ENCODE data around the gene SEL1L2. TPM values are rescaled to one million over a fixed set of nuclear protein-coding genes. Genes with fewer than 3 reads are reported as not detected.
A peak's percentile ranks its signal among the peaks of the same experiment; 100 is the strongest.

SEL1L2 gene
- total and polyA plus RNA-seq, 9 donors = 0.73 to 9.3 (median 3.8) TPM; not detected in 3

DNA sequence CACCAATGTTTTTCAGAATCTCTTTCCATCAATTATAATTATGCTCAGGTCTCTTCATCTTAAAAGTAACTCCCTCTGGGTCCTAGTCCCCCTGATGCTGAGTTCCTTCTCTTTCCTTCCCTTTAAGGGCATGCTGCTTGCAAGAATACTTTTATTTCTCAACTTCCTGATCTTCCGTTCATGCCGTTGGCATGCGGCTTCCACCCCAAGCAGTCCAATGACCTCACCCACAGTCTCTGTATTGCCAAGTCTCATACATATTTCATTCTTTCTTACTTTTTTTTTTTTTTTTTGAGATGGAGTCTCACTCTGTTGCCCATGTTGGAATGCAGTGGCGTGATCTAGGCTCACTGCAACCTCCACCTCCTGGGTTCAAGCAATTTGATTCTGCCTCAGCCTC lies 122.1 kb downstream of the SEL1L2 start:
- H3K27ac ChIP-seq = no peak overlapping the region
- no peaks in the 10 kb centered on the region for H3K27me3 ChIP-seq
- TF ChIP-seq POLR2A (IDR thresholded peaks at IDR 0.05) (no peak), EP300 (IDR thresholded peaks at IDR 0.05) (no peak)
- TF ChIP-seq, protein P1, sequence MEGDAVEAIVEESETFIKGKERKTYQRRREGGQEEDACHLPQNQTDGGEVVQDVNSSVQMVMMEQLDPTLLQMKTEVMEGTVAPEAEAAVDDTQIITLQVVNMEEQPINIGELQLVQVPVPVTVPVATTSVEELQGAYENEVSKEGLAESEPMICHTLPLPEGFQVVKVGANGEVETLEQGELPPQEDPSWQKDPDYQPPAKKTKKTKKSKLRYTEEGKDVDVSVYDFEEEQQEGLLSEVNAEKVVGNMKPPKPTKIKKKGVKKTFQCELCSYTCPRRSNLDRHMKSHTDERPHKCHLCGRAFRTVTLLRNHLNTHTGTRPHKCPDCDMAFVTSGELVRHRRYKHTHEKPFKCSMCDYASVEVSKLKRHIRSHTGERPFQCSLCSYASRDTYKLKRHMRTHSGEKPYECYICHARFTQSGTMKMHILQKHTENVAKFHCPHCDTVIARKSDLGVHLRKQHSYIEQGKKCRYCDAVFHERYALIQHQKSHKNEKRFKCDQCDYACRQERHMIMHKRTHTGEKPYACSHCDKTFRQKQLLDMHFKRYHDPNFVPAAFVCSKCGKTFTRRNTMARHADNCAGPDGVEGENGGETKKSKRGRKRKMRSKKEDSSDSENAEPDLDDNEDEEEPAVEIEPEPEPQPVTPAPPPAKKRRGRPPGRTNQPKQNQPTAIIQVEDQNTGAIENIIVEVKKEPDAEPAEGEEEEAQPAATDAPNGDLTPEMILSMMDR (IDR thresholded peaks at IDR 0.05) = no peak
- H3K9me3 ChIP-seq = no peaks in the 10 kb centered on the region
- DNase-seq = no peak
- H3K4me3 ChIP-seq = no peak overlapping the region
- H3K4me1 ChIP-seq (ENCODE audit: insufficient read depth) = peaks cover 6% of the 10 kb centered on the region
- no peaks in the 10 kb centered on the region for H3K36me3 ChIP-seq
- WGBS, 3 donors = 62 to 74% (median 66%) methylated on average over 4 of the region's 4 CpGs
- intact Hi-C loops (cut with DNase I) = no loop called here

DNA sequence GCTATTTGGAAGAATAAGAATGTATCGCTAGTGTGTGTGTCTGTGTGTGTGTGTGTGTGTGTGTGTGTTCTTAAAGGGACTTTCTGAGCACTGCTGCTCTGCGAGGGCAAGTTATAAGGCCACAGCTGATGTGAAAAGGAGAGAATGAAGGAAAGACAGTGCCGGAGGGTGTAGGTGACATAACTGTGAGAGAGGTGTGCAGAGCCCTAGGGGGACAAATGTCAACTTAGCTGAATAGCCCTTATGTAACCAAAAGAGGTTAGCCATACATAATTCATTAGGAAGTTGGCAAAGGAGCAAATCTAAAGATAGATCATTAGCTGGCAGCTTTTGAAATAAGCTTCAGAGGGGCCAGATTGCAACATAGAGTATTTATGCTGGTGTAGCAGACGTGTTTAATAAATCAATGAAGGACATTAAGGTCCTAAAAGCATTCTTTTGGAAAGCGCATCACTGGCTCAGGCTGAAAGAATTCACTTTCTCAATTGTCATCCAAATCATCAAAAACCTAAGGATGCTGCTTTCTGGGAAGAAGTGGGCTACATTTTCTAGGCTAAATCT lies 124.5 kb downstream of the SEL1L2 start:
- intact Hi-C loops (cut with DNase I) = no loop called here
- Histone ChIP-seq H3K9me3 (no peaks in the 10 kb centered on the region), H3K27ac (no peak overlapping the region), H3K4me3 (no peak overlapping the region), H3K4me1 (ENCODE audit: insufficient read depth) (peaks cover 6% of the 10 kb centered on the region), H3K36me3 (no peaks in the 10 kb centered on the region), H3K27me3 (no peaks in the 10 kb centered on the region)
- DNase-seq = peak in 1 of 5 donors; percentile 18
- no peak for TF ChIP-seq EP300 (IDR thresholded peaks at IDR 0.05)
- TF ChIP-seq, protein P1 (IDR thresholded peaks at IDR 0.05) = no peak
- no peak for TF ChIP-seq POLR2A (IDR thresholded peaks at IDR 0.05)
- WGBS, 3 donors = 6 to 10% (median 7%) methylated on average over 5 of the region's 5 CpGs

DNA sequence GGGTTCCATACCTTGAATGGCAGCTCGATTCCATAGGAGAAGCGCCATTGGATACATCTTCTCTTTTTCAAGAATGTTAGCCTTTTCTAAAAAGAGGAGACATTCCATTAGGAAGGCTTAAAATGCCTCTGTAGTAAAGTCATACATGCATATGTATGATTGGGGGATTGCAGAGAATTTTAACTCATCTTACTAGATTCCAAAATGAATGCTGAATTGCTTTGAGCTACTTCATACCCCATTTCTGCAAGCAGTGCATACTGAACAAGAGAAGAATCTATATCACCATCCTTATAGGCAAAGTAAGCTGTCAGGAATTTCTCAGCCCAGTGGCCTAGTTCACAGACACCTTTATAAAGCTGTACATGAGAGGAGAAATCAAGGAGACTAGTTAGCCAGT lies 125.3 kb downstream of the SEL1L2 start:
- Histone ChIP-seq H3K9me3 (no peaks in the 10 kb centered on the region), H3K27me3 (no peaks in the 10 kb centered on the region), H3K36me3 (no peaks in the 10 kb centered on the region), H3K27ac (no peak overlapping the region), H3K4me1 (ENCODE audit: insufficient read depth) (peaks cover 2% of the 10 kb centered on the region), H3K4me3 (no peak overlapping the region)
- intact Hi-C loops (cut with DNase I) = no loop called here
- WGBS, 3 donors = 76 to 94% (median 90%) methylated on average over 2 of the region's 2 CpGs
- DNase-seq = no peak
- TF ChIP-seq POLR2A (IDR thresholded peaks at IDR 0.05) (no peak), EP300 (IDR thresholded peaks at IDR 0.05) (no peak)
- TF ChIP-seq, protein P1 (IDR thresholded peaks at IDR 0.05) = no peak

DNA sequence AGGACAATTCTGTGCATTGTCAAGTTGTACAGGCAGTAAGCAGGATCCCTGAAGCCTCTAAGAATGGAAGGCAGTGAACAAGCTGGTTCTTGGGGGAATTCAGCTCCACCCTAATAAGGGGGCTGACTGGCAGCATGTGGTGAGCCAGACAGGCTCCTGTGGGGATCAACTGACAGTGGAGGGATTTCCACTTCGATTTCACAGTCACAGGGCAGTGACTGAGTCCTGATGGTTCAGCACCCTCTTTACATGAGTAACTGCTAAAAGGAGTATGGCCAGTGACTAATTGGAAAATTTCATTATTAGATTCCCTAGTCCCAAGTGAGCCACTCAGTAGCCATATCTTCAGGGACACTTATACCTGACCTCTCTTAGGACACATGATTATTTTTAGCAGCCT lies 127.2 kb downstream of the SEL1L2 start:
- WGBS, 3 donors = 86 to 98% (median 93%) methylated on average over 1 of the region's 1 CpG
- Histone ChIP-seq H3K4me3 (no peak overlapping the region), H3K27me3 (no peaks in the 10 kb centered on the region), H3K9me3 (no peaks in the 10 kb centered on the region), H3K27ac (no peak overlapping the region), H3K4me1 (ENCODE audit: insufficient read depth) (peaks cover 2% of the 10 kb centered on the region), H3K36me3 (no peaks in the 10 kb centered on the region)
- intact Hi-C loops (cut with DNase I) = no loop called here
- TF ChIP-seq, protein P1 (IDR thresholded peaks at IDR 0.05) = no peak
- TF ChIP-seq POLR2A (IDR thresholded peaks at IDR 0.05) (no peak), EP300 (IDR thresholded peaks at IDR 0.05) (no peak)
- DNase-seq = no peak

Data from ovary (tissue), 9 donors.